ENCODE measurements around the gene CIB2. TPM values are rescaled to one million over a fixed set of nuclear protein-coding genes. Genes with fewer than 3 reads are reported as not detected.

Gene CIB2
- polyA plus RNA-seq, 1 donor from 2014 or later, result 32.4 TPM

DNA sequence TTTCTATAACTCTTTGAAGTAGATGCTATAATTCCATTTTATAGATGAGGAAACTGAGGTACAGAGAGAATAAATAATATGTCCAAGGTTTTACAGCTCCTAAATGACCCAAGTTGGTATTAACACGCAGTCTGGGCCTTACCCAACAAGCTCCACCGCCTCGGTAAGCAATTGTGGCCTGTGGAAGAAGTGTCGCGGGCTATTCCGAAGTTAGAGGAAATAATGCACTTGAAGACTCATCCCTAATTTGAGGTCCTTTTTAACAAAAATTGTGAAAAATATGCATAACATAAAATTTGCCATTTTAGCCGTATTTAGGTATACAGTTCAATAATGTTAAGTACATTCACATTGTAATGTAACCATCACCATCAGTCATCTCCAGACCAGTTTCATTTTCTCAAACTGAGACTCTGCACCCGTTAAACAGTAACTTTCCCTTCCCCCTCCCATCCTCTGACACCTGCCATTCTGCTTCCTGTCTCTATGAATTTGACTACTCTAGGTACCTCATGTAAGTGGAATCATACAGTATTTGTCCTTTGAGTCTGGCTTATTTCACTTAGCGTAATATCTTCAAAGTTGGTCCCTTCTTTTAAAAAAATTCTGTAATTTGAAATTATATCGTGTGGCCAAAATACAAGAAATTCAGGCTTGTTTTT, 36.1 kb upstream of the CIB2 start:
- no peak for TF ChIP-seq SMC3 (conservative IDR thresholded peaks at IDR 0.05; ENCODE audit: poor library complexity)
- no peak for TF ChIP-seq MXI1 (conservative IDR thresholded peaks at IDR 0.05; ENCODE audit: poor library complexity, severe bottlenecking)
- no peak for TF ChIP-seq EZH2 (IDR thresholded peaks at IDR 0.05; ENCODE audit: borderline replicate concordance, insufficient read depth, low read length, poor library complexity, severe bottlenecking)
- TF ChIP-seq, protein P1, sequence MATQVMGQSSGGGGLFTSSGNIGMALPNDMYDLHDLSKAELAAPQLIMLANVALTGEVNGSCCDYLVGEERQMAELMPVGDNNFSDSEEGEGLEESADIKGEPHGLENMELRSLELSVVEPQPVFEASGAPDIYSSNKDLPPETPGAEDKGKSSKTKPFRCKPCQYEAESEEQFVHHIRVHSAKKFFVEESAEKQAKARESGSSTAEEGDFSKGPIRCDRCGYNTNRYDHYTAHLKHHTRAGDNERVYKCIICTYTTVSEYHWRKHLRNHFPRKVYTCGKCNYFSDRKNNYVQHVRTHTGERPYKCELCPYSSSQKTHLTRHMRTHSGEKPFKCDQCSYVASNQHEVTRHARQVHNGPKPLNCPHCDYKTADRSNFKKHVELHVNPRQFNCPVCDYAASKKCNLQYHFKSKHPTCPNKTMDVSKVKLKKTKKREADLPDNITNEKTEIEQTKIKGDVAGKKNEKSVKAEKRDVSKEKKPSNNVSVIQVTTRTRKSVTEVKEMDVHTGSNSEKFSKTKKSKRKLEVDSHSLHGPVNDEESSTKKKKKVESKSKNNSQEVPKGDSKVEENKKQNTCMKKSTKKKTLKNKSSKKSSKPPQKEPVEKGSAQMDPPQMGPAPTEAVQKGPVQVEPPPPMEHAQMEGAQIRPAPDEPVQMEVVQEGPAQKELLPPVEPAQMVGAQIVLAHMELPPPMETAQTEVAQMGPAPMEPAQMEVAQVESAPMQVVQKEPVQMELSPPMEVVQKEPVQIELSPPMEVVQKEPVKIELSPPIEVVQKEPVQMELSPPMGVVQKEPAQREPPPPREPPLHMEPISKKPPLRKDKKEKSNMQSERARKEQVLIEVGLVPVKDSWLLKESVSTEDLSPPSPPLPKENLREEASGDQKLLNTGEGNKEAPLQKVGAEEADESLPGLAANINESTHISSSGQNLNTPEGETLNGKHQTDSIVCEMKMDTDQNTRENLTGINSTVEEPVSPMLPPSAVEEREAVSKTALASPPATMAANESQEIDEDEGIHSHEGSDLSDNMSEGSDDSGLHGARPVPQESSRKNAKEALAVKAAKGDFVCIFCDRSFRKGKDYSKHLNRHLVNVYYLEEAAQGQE (IDR thresholded peaks at IDR 0.05; ENCODE audit: borderline replicate concordance), result no peak
- no peak for TF ChIP-seq EP300 (conservative IDR thresholded peaks at IDR 0.05; ENCODE audit: poor library complexity, severe bottlenecking)
- TF ChIP-seq, protein P2, sequence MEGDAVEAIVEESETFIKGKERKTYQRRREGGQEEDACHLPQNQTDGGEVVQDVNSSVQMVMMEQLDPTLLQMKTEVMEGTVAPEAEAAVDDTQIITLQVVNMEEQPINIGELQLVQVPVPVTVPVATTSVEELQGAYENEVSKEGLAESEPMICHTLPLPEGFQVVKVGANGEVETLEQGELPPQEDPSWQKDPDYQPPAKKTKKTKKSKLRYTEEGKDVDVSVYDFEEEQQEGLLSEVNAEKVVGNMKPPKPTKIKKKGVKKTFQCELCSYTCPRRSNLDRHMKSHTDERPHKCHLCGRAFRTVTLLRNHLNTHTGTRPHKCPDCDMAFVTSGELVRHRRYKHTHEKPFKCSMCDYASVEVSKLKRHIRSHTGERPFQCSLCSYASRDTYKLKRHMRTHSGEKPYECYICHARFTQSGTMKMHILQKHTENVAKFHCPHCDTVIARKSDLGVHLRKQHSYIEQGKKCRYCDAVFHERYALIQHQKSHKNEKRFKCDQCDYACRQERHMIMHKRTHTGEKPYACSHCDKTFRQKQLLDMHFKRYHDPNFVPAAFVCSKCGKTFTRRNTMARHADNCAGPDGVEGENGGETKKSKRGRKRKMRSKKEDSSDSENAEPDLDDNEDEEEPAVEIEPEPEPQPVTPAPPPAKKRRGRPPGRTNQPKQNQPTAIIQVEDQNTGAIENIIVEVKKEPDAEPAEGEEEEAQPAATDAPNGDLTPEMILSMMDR (IDR thresholded peaks at IDR 0.05; ENCODE audit: poor library complexity, severe bottlenecking), result no peak
- no peak for TF ChIP-seq RAD21 (conservative IDR thresholded peaks at IDR 0.05)
- TF ChIP-seq POLR2AphosphoS5 (IDR thresholded peaks at IDR 0.05), result no peak
- no peak for TF ChIP-seq TAF1 (IDR thresholded peaks at IDR 0.05; ENCODE audit: low read depth)
- no peak overlapping the region for H3K4me3 ChIP-seq (ENCODE audit: low read length)
- H2AFZ ChIP-seq (ENCODE audit: low read depth, low read length), result no peak overlapping the region
- no peaks in the 10 kb centered on the region for H4K20me1 ChIP-seq (ENCODE audit: insufficient read depth)
- no peaks in the 10 kb centered on the region for H3K27me3 ChIP-seq (ENCODE audit: insufficient read depth, low read depth, low read length)
- no peaks in the 10 kb centered on the region for H3F3A ChIP-seq (ENCODE audit: insufficient read depth, low read length, poor library complexity, severe bottlenecking)
- H3K9me2 ChIP-seq (ENCODE audit: insufficient read depth, low read length), result no peaks in the 10 kb centered on the region
- no peaks in the 10 kb centered on the region for H3K79me2 ChIP-seq (replicated peaks; ENCODE audit: insufficient read depth, low read length)
- H3K4me2 ChIP-seq (ENCODE audit: low read length), result no peak overlapping the region
- H3K27ac ChIP-seq (ENCODE audit: low read length), result no peak overlapping the region
- H3K9ac ChIP-seq (ENCODE audit: low read length), result no peak overlapping the region
- H3K9me3 ChIP-seq (ENCODE audit: low read length), result no peaks in the 10 kb centered on the region
- H3K36me3 ChIP-seq (ENCODE audit: insufficient read depth, low read length), result peaks cover 17% of the 10 kb centered on the region

DNA sequence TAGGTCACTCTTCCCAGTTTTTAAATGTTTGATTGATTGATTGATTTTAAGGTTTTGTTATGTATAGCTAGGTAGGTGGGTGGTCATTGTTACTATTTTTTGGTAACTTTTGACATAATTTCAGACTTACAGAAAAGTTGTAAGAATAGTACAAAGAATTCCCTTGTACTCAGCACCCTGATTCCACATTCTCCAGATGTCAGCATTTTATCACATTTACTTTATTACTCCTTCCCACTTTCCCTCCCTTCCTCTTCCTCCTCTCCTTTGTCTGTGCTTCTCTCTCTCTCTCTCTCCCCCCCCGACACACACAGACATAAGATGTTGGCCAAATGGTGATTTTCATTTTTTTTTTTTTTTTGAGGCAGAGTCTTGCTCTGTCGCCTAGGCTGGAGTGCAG, 32.8 kb upstream of the CIB2 start:
- H2AFZ ChIP-seq (ENCODE audit: low read depth, low read length), result no peak overlapping the region
- no peaks in the 10 kb centered on the region for H3K27me3 ChIP-seq (ENCODE audit: insufficient read depth, low read depth, low read length)
- H3F3A ChIP-seq (ENCODE audit: insufficient read depth, low read length, poor library complexity, severe bottlenecking), result no peaks in the 10 kb centered on the region
- H4K20me1 ChIP-seq (ENCODE audit: insufficient read depth), result no peaks in the 10 kb centered on the region
- H3K9ac ChIP-seq (ENCODE audit: low read length), result no peak overlapping the region
- H3K9me3 ChIP-seq (ENCODE audit: low read length), result no peaks in the 10 kb centered on the region
- no peak for TF ChIP-seq SMC3 (conservative IDR thresholded peaks at IDR 0.05; ENCODE audit: poor library complexity)
- no peak for TF ChIP-seq EP300 (conservative IDR thresholded peaks at IDR 0.05; ENCODE audit: poor library complexity, severe bottlenecking)
- TF ChIP-seq, protein P1 (IDR thresholded peaks at IDR 0.05; ENCODE audit: borderline replicate concordance), result no peak
- no peak for TF ChIP-seq EZH2 (IDR thresholded peaks at IDR 0.05; ENCODE audit: borderline replicate concordance, insufficient read depth, low read length, poor library complexity, severe bottlenecking)
- TF ChIP-seq MXI1 (conservative IDR thresholded peaks at IDR 0.05; ENCODE audit: poor library complexity, severe bottlenecking), result no peak
- TF ChIP-seq, protein P2 (IDR thresholded peaks at IDR 0.05; ENCODE audit: poor library complexity, severe bottlenecking), result no peak
- no peak for TF ChIP-seq RAD21 (conservative IDR thresholded peaks at IDR 0.05)
- peaks cover 3% of the 10 kb centered on the region for H3K36me3 ChIP-seq (ENCODE audit: insufficient read depth, low read length)
- H3K9me2 ChIP-seq (ENCODE audit: insufficient read depth, low read length), result no peaks in the 10 kb centered on the region
- no peaks in the 10 kb centered on the region for H3K79me2 ChIP-seq (replicated peaks; ENCODE audit: insufficient read depth, low read length)
- H3K4me3 ChIP-seq (ENCODE audit: low read length), result no peak overlapping the region
- H3K27ac ChIP-seq (ENCODE audit: low read length), result no peak overlapping the region
- H3K4me2 ChIP-seq (ENCODE audit: low read length), result no peak overlapping the region

Measured in neural cell (in vitro differentiated cells).